Measurements from ENCODE around the gene POLL.

POLL gene

GRCh38 chr10:101573885-101574753 lies 13.9 kb downstream of the POLL start:
- no peak for DNase-seq

DNA sequence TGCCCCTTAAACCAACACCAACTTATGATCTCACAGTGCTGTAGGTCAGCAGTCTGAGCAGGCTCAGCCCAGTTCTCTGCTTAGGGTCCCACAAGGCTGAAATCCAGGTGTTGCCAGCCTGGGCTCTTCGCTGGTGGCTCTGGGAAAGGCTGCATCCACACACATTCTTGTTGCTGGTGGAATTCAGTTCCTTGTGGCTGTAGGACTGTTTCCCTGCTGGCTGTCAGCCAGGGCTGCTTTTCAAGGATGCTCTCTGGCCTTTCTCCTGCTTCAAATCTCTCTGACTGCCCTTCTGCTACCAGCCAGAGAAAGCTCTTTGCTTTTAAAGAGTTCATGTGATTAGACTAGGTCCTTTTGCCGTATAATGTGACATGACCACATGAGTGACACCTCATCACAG lies 15.3 kb downstream of the POLL start:
- DNase-seq, result no peak

DNA sequence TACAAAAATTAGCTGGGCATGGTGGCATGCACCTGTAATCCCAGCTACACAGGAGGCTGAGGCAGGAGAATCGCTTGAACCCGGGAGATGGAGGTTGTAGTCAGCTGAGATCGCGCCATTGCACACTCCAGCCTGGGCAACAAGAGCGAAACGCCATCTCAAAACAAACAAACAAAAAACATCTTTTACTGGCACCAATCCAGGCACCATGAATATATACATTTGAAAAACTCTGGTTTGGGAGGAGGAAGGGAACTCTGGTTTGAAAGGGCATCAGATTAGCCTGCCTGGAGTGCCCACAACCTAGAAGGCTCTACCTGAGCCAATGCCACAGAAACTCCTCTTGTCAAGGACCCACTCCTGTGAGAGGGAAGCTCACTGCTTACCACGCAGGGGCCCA lies 15.9 kb downstream of the POLL start:
- DNase-seq, result no peak

DNA sequence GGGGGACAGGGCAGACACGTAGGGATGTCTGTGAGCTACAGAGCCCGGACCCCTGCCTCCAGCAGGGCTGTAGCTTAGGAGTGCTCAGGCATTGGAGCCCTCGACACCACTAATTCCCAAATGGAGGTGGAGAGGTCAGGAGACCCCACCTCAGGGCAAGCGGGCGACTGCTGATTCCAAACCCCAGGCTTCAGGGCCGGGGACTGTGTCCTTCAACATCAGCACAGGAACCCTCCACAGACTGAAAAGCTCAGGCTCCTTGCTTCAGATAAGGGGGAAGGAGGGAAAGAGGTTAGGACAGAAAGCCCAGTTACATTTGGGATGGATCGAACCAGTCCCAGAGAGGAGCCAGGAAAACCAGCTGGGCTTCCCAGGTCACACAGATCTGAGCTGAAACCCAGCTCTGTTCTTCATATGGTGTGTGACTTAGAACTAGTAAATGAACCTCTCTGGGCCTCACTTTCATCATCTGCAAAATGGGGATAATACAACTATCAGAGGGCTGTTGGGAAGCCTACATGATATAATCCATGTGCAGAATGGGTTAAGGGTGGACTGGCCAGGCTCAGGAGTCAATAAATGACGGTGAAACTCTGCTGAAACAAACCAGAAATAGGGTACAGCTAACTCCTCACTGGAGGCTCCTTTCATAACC lies 16.7 kb downstream of the POLL start:
- DNase-seq, result no peak

DNA sequence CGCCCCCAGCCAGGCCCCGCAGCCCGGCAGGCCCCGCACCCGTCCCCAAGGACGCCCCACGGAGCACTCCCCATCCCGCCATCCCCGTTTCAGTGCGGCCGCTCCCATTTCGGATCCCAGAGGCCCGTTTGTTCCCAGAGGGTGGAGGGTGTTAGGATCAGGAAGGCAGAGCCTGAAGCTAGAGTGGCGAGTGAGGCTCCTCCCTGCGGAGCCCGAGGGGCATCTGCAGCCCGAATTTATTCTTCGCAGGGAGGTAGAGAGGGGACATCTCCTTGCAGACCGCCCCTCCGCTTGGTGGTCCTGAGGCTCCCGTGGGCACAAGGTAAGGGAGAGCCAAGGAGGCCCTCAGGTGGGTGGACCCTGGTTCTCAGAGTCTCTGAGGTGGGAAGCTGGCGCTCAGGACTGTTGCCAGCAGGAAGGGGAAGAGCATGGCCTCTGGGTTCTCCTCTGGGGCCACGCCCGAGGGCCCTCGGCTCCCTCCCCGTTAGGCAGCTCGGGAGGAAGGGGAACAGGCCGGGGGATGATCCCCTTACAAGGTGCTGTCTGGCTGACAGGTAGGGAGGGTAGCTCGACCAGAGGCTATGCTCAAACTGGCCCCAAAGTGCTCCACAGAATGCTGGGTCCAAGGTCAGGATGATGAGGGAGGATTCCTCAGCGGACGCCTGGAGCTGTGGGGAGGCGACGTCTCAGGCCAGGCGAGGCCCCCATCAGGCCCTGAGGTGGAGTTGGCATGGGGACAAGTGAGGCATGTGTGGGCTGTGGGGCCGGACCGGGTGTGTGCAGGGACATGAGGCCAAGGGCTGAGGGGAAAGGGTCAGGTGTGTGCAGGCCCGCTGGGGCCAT lies 17.4 kb downstream of the POLL start:
- DNase-seq, result no peak

GRCh38 chr10:101569622-101570427 lies 18.2 kb downstream of the POLL start:
- DNase-seq, result no peak

DNA sequence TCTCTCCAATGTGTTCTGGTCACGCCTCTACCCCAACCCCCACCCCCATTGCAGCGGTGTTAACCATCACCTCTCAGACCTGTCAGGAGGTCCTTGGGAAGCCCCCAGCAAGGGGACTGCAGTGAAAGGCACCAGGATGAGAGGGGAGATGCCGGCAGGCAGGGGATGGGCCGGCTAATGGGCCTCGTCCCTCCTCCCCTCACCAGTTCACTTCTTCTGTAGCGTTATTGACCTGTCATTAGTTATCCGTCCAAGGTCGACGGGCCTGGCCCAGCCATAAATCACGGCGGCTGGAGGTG lies 18.8 kb downstream of the POLL start:
- no peak for DNase-seq

DNA sequence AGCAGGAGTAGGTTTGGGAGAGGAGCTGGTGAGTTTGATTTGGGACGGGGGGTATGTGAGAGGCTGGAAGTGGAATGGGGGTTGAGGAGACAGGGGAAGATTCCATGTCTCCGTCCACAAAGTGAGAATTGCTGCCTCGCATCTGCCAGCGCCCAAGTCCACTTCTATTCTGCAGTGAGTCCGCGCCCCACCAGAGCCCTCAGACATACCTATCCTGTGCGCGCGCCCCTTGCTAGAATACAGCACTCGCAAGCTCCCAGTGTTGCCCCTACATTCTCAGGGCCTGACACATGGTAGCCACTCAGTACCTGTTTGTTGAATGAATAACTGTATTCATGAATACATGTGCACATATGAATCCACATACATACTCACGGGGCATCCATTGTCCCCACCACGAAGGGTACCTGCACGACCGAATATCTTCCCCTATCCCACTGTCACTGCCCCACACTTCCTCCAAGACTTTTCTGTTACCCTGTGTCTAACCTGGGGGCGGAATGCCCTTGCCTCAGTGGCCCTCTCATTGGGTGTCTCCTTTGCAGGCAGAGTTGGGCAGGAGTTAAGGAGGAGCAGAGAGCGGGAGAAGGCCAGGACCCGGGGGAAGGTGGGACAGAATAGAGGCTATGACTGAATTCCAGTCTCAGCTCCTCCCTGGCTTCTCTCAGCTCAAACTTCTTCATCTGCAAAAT lies 19.9 kb downstream of the POLL start:
- no peak for DNase-seq

GRCh38 chr10:101567165-101568006 lies 20.7 kb downstream of the POLL start:
- DNase-seq, result no peak

- no peak for DNase-seq
Measured at GRCh38 chr10:101566333-101567164, 21.5 kb downstream of the POLL start.

GRCh38 chr10:101565936-101566332 lies 22.1 kb downstream of the POLL start:
- no peak for DNase-seq

DNA sequence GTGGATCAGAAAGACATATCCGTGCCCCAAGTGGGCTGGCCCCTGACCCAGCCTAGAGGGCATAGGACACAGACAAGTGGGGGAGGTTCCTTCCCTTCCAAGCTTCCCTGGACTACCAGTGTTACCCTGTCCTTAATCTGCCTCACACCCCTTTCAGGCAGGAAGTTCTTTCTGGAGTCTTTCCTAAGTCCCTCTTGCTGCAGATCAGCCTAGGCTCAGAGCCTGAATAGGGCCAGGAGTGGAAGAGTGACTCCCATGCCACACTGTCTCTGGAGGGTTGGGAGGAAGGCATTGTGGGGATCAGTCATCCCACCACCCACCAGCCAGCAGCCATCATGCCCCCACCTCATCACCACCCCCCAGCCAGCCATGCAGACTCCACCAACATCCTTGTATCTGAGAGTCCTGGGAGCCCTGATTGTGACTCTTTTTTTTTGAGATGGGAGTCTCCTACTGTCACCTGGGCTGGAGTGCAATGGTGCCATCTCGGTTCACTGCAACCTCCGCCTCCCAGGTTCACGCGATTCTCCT lies 22.6 kb downstream of the POLL start:
- no peak for DNase-seq

DNA sequence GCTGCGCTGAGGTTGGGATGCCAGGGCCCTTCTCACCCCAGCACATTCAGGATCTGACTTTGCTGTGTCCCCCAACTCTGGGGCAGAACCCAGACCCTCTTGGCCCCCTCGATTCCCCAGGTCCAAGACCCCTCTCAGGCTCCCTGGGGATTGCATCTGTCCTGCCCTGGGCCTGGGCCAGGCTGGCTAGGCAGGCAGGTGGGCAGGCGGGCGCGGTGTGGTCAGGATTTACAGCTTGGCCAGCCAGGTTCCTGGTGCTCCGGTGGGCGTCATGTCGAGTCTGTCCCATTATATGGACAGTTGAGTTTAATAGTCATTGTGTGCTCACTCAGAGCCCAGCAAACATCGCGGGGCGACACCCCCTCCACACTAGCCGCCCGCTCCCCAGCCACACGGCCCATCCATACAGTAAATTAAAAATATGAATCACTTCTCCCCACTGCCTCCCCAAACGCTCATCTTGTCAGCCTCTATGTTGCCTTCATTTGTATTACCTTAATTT lies 23.5 kb downstream of the POLL start:
- DNase-seq, result no peak

GRCh38 chr10:101563497-101564040 lies 24.5 kb downstream of the POLL start:
- no peak for DNase-seq

DNA sequence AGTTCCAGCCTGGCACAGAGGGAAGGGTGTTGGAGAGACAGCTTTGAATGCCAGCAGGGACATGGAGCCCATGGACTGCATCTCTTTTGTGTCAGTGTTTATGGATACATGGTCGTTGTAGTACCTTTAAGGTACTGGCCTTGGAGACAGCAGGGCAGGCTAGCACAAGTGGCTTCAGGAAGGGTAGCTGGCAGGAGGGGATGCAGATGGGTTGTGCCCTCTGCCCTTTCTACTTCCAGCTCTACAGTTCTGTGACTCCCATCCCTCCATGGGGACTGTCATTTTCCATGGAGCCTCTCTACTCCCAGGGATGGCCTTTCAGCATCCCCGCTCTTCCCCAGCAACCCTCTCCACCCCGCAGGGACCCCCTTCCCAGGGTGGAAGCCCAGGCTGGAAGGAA lies 25.1 kb downstream of the POLL start:
- DNase-seq, result no peak

- DNase-seq, result no peak
Measured at GRCh38 chr10:101562231-101562630, 25.8 kb downstream of the POLL start.

DNA sequence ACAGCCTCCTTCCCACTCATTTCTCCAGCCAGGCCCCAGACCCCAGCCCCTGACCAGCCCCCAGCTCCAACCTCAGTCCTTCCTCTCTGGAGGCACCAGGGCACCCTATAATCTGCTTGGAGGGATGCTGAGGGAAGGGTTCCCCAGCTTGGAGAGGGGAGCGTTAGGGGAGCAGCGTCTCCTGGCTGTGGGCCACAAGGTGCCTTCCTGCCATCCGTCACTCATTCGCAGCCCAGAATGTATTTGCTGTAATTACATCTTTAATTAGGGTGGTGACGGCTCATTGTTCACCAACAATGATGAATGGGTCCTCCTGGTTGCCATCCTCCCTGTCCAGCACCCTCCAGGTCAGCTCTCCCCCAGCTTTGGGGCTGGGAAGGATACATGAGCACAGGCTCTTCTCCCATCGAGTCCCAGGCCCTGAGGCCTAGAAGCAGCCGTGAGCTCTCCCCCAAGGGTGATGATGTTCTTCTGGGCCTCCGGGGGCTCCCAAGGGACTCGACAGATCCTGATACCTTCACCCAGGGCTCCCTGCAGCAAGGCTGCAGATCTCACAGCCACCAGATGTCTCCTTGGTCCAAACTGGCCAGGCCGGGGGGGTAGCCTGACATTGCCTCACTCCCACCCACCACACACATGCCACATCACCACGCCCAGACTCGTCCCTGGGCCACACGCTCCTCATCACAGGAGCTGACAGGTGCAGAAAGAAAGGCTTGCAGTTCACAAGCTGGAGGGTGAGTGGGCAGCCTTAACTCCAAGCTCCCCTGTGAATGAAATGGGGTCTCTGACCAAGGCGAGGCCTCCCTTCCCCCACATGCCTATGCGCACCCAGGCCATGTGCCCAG lies 26.8 kb downstream of the POLL start:
- DNase-seq, result no peak

GRCh38 chr10:101560298-101561067 lies 27.6 kb downstream of the POLL start:
- no peak for DNase-seq
